K562 (cell line): ENCODE measurements around the gene CXCL1. TPM values are rescaled to one million over a fixed set of nuclear protein-coding genes. Genes with fewer than 3 reads are reported as not detected.

ENCODE experiments used
- ATAC-seq: fragments of 200-7000 bp; cut with Tn5 transposase; 3 replicates; pipeline ENCODE4 v1.9.1; 2020; ENCODE audit warnings: moderate library complexity
- BruUV-seq: library from RNA; stranded (reverse); fragments of 400-500 nt; replicated peaks from 2 replicates; lab custom pipeline; 2021; lab: Mats Ljungman, UMichigan
- CTCF ChIA-PET: fragments of 300-600 bp; formaldehyde crosslinking; extraction: SDS; loops from one replicate; lab custom pipeline; 2021; ENCODE audit warnings: low intra/inter-chr PET ratio; lab: Yijun Ruan, JAX
- POLR2A ChIA-PET: fragments of 300-600, 350-650 bp; sonication (Branson Sonifier 250); formaldehyde crosslinking; extraction: SDS; loops from one replicate; lab custom pipeline; 2021; ENCODE audit warnings: antibody characterized with exemption, inconsistent platforms; lab: Yijun Ruan, JAX
- DNase-seq, 4 experiments: peaks; one replicate each; pipeline versions ENCODE4 v3.0.0 to v3.0.0-alpha.2; 2011 to 2018; ENCODE audit warnings: low spot score in 3 of 4, mixed read lengths in 3 of 4; ENCODE audit errors: extremely low read depth in 1 of 4
- FAIRE-seq: peaks from 2 replicates; lab custom pipeline; 2011; peaks lifted over from hg19 to GRCh38; lab: Jason Lieb, UNC
- H2AFZ ChIP-seq: 2 replicates; pipeline ENCODE4 v1.6.0; 2011; ENCODE audit warnings: low read depth, low read length, control low read depth, inconsistent platforms
- H3K27ac ChIP-seq: fragments of 200-600 bp; 3 replicates; pipeline ENCODE4 v1.8.0; 2011; ENCODE audit warnings: low read depth, mild to moderate bottlenecking, control low read depth, inconsistent platforms, low read length, moderate library complexity, mixed read lengths; ENCODE audit errors: extremely low read depth
- H3K27me3 ChIP-seq, 2 experiments: fragments of 300-600 bp in 1 of 2; 2 replicates in 1 of 2; 3 replicates in 1 of 2; pipeline versions ENCODE4 v1.6.0 to v1.8.0; 2011; ENCODE audit warnings: inconsistent platforms in 2 of 2, low read length in 2 of 2, mild to moderate bottlenecking in 1 of 2, mixed read lengths in 1 of 2, moderate library complexity in 1 of 2; ENCODE audit not compliant: control insufficient read depth in 2 of 2, insufficient read depth in 2 of 2
- H3K36me3 ChIP-seq: fragments of 300-600 bp; 3 replicates; pipeline ENCODE4 v1.8.0; 2011; ENCODE audit warnings: mild to moderate bottlenecking, low read length, inconsistent platforms; ENCODE audit not compliant: control insufficient read depth, insufficient read depth
- H3K4me1 ChIP-seq, 2 experiments: fragments of 200-600 bp in 1 of 2; replicated peaks in 1 of 2; 2 replicates in 1 of 2; 3 replicates in 1 of 2; pipeline versions ENCODE4 v1.5.1 to v1.8.0; 2011; ENCODE audit warnings: inconsistent platforms in 2 of 2, low read length in 2 of 2, mild to moderate bottlenecking in 1 of 2, mixed read lengths in 1 of 2, moderate library complexity in 1 of 2; ENCODE audit not compliant: control insufficient read depth in 2 of 2, insufficient read depth in 2 of 2
- H3K4me2 ChIP-seq: 2 replicates; pipeline ENCODE4 v1.6.1; 2011; ENCODE audit warnings: low read length, control low read depth, inconsistent platforms, mixed read lengths; ENCODE audit not compliant: insufficient read depth
- H3K4me3 ChIP-seq: fragments of 200-600 bp; sonication (generic), shearing (Covaris generic); 2 replicates; pipeline ENCODE4 v1.5.1; 2016; ENCODE audit warnings: control low read depth, inconsistent platforms
- H3K79me2 ChIP-seq: fragments of 200-600 bp; 3 replicates; pipeline ENCODE4 v1.8.0; 2011; ENCODE audit warnings: low read length, inconsistent platforms; ENCODE audit not compliant: control insufficient read depth, insufficient read depth
- H3K9ac ChIP-seq, 2 experiments: 2 replicates each; pipeline versions ENCODE4 v1.6.0 to v1.6.1; 2011; ENCODE audit warnings: low read depth in 2 of 2, low read length in 2 of 2, control low read depth in 1 of 2, inconsistent platforms in 1 of 2, mild to moderate bottlenecking in 1 of 2, mixed read lengths in 1 of 2; ENCODE audit not compliant: insufficient read depth in 1 of 2
- H3K9me1 ChIP-seq: one replicate; pipeline ENCODE4 v1.6.0; 2011; ENCODE audit warnings: inconsistent platforms, mild to moderate bottlenecking, low read length, moderate library complexity; ENCODE audit not compliant: control insufficient read depth, insufficient read depth
- H3K9me3 ChIP-seq: replicated peaks from 2 replicates; pipeline ENCODE4 v1.5.1; 2011; ENCODE audit warnings: low read depth, low read length, inconsistent platforms; ENCODE audit not compliant: control insufficient read depth, insufficient read depth
- H4K20me1 ChIP-seq: replicated peaks from 2 replicates; pipeline ENCODE4 v1.6.1; 2011; ENCODE audit warnings: low read length, inconsistent platforms, mixed read lengths; ENCODE audit not compliant: control insufficient read depth, insufficient read depth
- BACH1 ChIP-seq: fragments of 200-800 bp; sonication (Bioruptor generic); IDR thresholded peaks from 2 replicates; pipeline ENCODE4 v1.6.1; 2016; ENCODE audit warnings: missing genetic modification characterization, missing compliant biosample characterization
- DIDO1 ChIP-seq: fragments of 450-650 bp; IDR thresholded peaks from 2 replicates; pipeline ENCODE4 v1.6.1; 2016; ENCODE audit warnings: low read depth, missing biosample characterization, missing genetic modification characterization
- KAT2B ChIP-seq: IDR thresholded peaks from one replicate; pipeline ENCODE4 v1.6.1; 2012; ENCODE audit warnings: low read depth, mild to moderate bottlenecking, control low read depth, inconsistent platforms, low read length, moderate library complexity
- KDM1A ChIP-seq, 2 experiments: fragments of 450-650 bp; IDR thresholded peaks; 2 replicates each; pipeline ENCODE4 v1.6.1; 2016; ENCODE audit warnings: mild to moderate bottlenecking in 2 of 2
- KDM4B ChIP-seq, 2 experiments: fragments of 450-650 bp in 1 of 2; sonication (generic) in 1 of 2; IDR thresholded peaks; 2 replicates each; pipeline ENCODE4 v1.6.1; 2016 to 2017; ENCODE audit warnings: borderline replicate concordance in 2 of 2, antibody characterized with exemption in 1 of 2, low read depth in 1 of 2, mild to moderate bottlenecking in 1 of 2
- PHB ChIP-seq: fragments of 250-450 bp; sonication (Bioruptor Pico); IDR thresholded peaks from 2 replicates; pipeline ENCODE4 v1.5.0; 2021
- RBM15 ChIP-seq: fragments of 200-400 bp; formaldehyde crosslinking; IDR thresholded peaks from 2 replicates; pipeline ENCODE4 v1.6.1; 2018; ENCODE audit warnings: mild to moderate bottlenecking, low read length, moderate library complexity; ENCODE audit not compliant: insufficient read depth
- RHOXF2B ChIP-seq: fragments of 250-450 bp; sonication (Bioruptor Pico); conservative IDR thresholded peaks from 2 replicates; pipeline ENCODE4 v1.5.1; 2021
- SMAD4 ChIP-seq: fragments of 250-450 bp; sonication (Bioruptor Pico); conservative IDR thresholded peaks from 2 replicates; pipeline ENCODE4 v1.8.0; 2021; ENCODE audit warnings: inconsistent platforms, mild to moderate bottlenecking, moderate library complexity
- TBP ChIP-seq: optimal IDR thresholded peaks from 2 replicates; pipeline ENCODE3; 2011; ENCODE audit warnings: low read depth, low read length, improper control_type of control experiment
- TCF7 ChIP-seq: sonication (generic); IDR thresholded peaks from 2 replicates; pipeline ENCODE4 v1.6.1; 2016; ENCODE audit warnings: antibody characterized with exemption, borderline replicate concordance
- TEAD2 ChIP-seq: fragments of 450-650 bp; IDR thresholded peaks from 2 replicates; pipeline ENCODE4 v1.6.1; 2016; ENCODE audit warnings: missing genetic modification characterization, control low read depth, missing compliant biosample characterization
- ZFP30 ChIP-seq: fragments of 250-450 bp; sonication (Bioruptor Pico); IDR thresholded peaks from 2 replicates; pipeline ENCODE4 v1.8.0; 2022; ENCODE audit warnings: moderate library complexity, mild to moderate bottlenecking, inconsistent platforms, borderline replicate concordance
- ZKSCAN1 ChIP-seq: fragments of 150-350 bp; IDR thresholded peaks from 2 replicates; pipeline ENCODE4 v1.6.1; 2016; ENCODE audit warnings: low read depth, low read length
- ZNF212 ChIP-seq: fragments of 450-650 bp; formaldehyde crosslinking; IDR thresholded peaks from 2 replicates; pipeline ENCODE4 v1.4.0; 2020; ENCODE audit warnings: mild to moderate bottlenecking
- ZNF583 ChIP-seq: fragments of 250-450 bp; sonication (Bioruptor Pico); IDR thresholded peaks from 2 replicates; pipeline ENCODE4 v1.4.0; 2020
- in situ Hi-C: fragments of 300-500 bp; cut with MboI; formaldehyde crosslinking; loops from 4 replicates; pipeline ENCODE4 v1.15.0; 2018; ENCODE audit warnings: inconsistent platforms, mixed read lengths
- intact Hi-C: fragments of 100-400 bp; cut with micrococcal nuclease; formaldehyde crosslinking; loops from 2 replicates; pipeline ENCODE4 v1.14.2; 2022
- polyA plus RNA-seq, 8 experiments: library from polyadenylated mRNA; depleted of rRNA in 4 of 8; stranded (reverse) in 5 of 8; unstranded in 3 of 8; fragments of >200 nt; fragmentation: Nextera tagmentation in 2 of 8; fragmentation: Illumina TruSeq in 1 of 8; extraction: Ambion mirVana in 2 of 8; extraction: Trizol in 1 of 8; gene quantifications; 2 replicates each; pipeline versions ENCODE4 v1.2.1 to v1.2.3, GENCODE V29; 2011 to 2014; ENCODE audit warnings: inconsistent platforms in 1 of 8, missing spikeins in 1 of 8
- total RNA-seq, 7 experiments: library from RNA; depleted of rRNA in 6 of 7; stranded (reverse); fragments of >200 nt in 6 of 7; fragmentation: Illumina TruSeq in 2 of 7; extraction: Trizol in 2 of 7; gene quantifications; 2 replicates each; pipeline versions ENCODE4 v1.2.1 to v1.2.3, GENCODE V29; 2011 to 2021; ENCODE audit warnings: low replicate concordance in 1 of 7

Gene CXCL1
- total and polyA plus RNA-seq, 9 of the 15 experiments (the other 6 are each of a cell fraction or from before 2014, with no cell fraction given): 0.07 to 2.2 (median 0.32) TPM; not detected in 3

DNA sequence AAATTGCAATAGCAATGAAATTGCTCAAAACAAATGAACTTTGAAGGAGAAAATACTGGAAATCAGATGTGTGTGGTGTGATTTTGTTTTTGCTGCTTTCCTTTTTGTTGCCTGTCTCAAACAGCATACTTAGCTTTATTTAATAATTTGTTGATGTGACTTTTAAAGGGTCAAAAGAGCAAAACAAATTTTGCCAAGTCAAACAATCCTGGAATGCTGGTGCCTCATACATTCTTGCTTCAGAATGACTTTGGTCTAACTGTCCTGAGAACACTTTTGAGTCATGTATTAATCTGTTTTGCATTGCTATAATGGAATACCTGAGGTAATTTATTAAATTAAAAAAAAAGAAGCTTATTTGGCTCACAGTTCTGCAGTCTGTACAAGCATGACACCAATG, 12.7 kb upstream of the CXCL1 start:
- ChIA-PET CTCF (no interaction called here), POLR2A (interaction anchor here (1.1 kb wide), 1 partner anchor 11 kb away, joined by 3 read pairs; no protein-coding TSS in a partner anchor)
- no peak for TF ChIP-seq BACH1 (tag)
- no peak for TF ChIP-seq ZFP30 (CRISPR knock-in tag)
- TF ChIP-seq DIDO1 (tag): no peak
- no peak for TF ChIP-seq KDM4B (IDR thresholded peaks at IDR 0.05; ENCODE audit: borderline replicate concordance in 2 of 2, low read depth in 1 of 2)
- TF ChIP-seq TBP: no peak
- TF ChIP-seq TCF7: no peak
- TF ChIP-seq RBM15: no peak
- no peak for TF ChIP-seq ZKSCAN1
- TF ChIP-seq RHOXF2B (CRISPR knock-in tag): no peak
- no peak for TF ChIP-seq TEAD2 (tag)
- TF ChIP-seq KDM1A (IDR thresholded peaks at IDR 0.05): no peak
- no peak for TF ChIP-seq ZNF212 (CRISPR knock-in tag)
- no peak for TF ChIP-seq SMAD4 (CRISPR knock-in tag)
- no peak for TF ChIP-seq PHB (CRISPR knock-in tag)
- no peak for TF ChIP-seq ZNF583 (CRISPR knock-in tag)
- no peak for TF ChIP-seq KAT2B
- Histone ChIP-seq H3K4me2 (no peak overlapping the region), H3K4me1 (peaks cover 0 to 5% of the 10 kb centered on the region in 2 experiments; a peak in 1 of 5 replicates), H3K9ac (no peak overlapping the region), H3K4me3 (no peak overlapping the region), H3K36me3 (no peaks in the 10 kb centered on the region), H2AFZ (no peak overlapping the region), H3K9me1 (no peaks in the 10 kb centered on the region), H3K79me2 (no peaks in the 10 kb centered on the region), H3K9me3 (no peaks in the 10 kb centered on the region), H4K20me1 (no peaks in the 10 kb centered on the region), H3K27me3 (no peaks in the 10 kb centered on the region), H3K27ac (no peak overlapping the region)
- in situ Hi-C loops (no loop called here), intact Hi-C loops (no loop called here)
- DNase-seq (no peak), ATAC-seq (no peak), FAIRE-seq (no peak)
- no TSS peak for BruUV-seq
